Prostate gland (tissue), 2 donors: ENCODE data around the gene SCN1B.

Experiments used
- POLR2A ChIP-seq: fragments of 450-650 bp; IDR thresholded peaks from one replicate; pipeline ENCODE4 v1.6.1; 2016; ENCODE audit warnings: antibody characterized with exemption, mild to moderate bottlenecking
- POLR2AphosphoS5 ChIP-seq: sonication (generic); formaldehyde crosslinking; IDR thresholded peaks from one replicate; pipeline ENCODE4 v1.6.1; 2017; ENCODE audit warnings: antibody characterized with exemption
- TF ChIP-seq, protein P1 (sequence below), 4 experiments: fragments of 200-600 bp in 2 of 4; fragments of 450-650 bp in 2 of 4; sonication (generic) in 2 of 4; IDR thresholded peaks; 1 replicate in 3 of 4; 2 replicates in 1 of 4; pipeline ENCODE4 v1.5.1; 2016 to 2019; ENCODE audit warnings: antibody characterized with exemption in 4 of 4, mild to moderate bottlenecking in 2 of 4, moderate library complexity in 2 of 4

DNA sequence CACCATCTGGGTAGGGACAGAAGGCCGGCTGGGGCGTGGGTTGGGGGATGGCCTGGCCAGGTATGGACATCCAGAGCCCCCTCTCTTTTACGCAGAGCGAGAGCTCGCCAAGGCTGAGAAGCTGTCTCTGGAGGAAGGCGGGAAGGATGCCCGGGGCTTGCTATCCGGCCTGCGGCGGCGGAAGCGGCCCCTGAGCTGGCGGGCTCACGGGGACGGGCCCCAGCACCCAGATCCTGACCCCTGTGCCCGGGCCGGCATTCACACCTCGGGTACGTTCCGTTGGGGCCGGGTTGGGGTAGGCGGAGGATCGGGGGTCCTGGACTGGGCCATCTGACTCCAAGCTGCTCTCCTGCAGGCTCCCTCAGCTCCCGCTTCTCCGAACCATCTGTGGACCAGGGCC, 8.7 kb upstream of the SCN1B start:
- TF ChIP-seq, protein P1, sequence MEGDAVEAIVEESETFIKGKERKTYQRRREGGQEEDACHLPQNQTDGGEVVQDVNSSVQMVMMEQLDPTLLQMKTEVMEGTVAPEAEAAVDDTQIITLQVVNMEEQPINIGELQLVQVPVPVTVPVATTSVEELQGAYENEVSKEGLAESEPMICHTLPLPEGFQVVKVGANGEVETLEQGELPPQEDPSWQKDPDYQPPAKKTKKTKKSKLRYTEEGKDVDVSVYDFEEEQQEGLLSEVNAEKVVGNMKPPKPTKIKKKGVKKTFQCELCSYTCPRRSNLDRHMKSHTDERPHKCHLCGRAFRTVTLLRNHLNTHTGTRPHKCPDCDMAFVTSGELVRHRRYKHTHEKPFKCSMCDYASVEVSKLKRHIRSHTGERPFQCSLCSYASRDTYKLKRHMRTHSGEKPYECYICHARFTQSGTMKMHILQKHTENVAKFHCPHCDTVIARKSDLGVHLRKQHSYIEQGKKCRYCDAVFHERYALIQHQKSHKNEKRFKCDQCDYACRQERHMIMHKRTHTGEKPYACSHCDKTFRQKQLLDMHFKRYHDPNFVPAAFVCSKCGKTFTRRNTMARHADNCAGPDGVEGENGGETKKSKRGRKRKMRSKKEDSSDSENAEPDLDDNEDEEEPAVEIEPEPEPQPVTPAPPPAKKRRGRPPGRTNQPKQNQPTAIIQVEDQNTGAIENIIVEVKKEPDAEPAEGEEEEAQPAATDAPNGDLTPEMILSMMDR (IDR thresholded peaks at IDR 0.05), result no peak
- TF ChIP-seq POLR2A (no peak), POLR2AphosphoS5 (no peak)
